Lung (tissue), 16 donors: ENCODE measurements around the gene ZNF775. TPM values are rescaled to one million over a fixed set of nuclear protein-coding genes. Genes with fewer than 3 reads are reported as not detected.

Experiments
- ATAC-seq: fragments of 200-7000 bp; cut with Tn5 transposase; one replicate; pipeline ENCODE4 v1.9.1; 2020; ENCODE audit warnings: moderate number of reproducible peaks; ENCODE audit not compliant: insufficient read depth, low FRiP score
- DNase-seq, 3 donors: peaks; one replicate each; pipeline ENCODE4 v3.0.0-alpha.2; 2013 to 2017
- H3K27ac ChIP-seq, 2 donors: one replicate each; pipeline ENCODE4 v1.5.1; 2013; ENCODE audit warnings: mild to moderate bottlenecking in 2 of 2, moderate library complexity in 2 of 2, control low read depth in 1 of 2, inconsistent platforms in 1 of 2, low read depth in 1 of 2, low read length in 1 of 2
- H3K27me3 ChIP-seq, 3 donors: one replicate each; pipeline ENCODE4 v1.5.1; 2013; ENCODE audit warnings: low read length in 2 of 3; ENCODE audit not compliant: control insufficient read depth in 3 of 3, insufficient read depth in 3 of 3
- H3K36me3 ChIP-seq, 4 donors: one replicate each; pipeline ENCODE4 v1.5.1; 2013; ENCODE audit warnings: low read length in 4 of 4, mild to moderate bottlenecking in 1 of 4, moderate library complexity in 1 of 4; ENCODE audit not compliant: control insufficient read depth in 4 of 4, insufficient read depth in 4 of 4
- H3K4me1 ChIP-seq, 5 donors: one replicate each; pipeline ENCODE4 v1.5.1; 2013; ENCODE audit warnings: low read length in 5 of 5, mild to moderate bottlenecking in 2 of 5, moderate library complexity in 1 of 5; ENCODE audit not compliant: control insufficient read depth in 5 of 5, insufficient read depth in 5 of 5
- H3K4me3 ChIP-seq: one replicate; pipeline ENCODE4 v1.5.1; 2013; ENCODE audit warnings: mild to moderate bottlenecking, control low read depth, moderate library complexity
- H3K9ac ChIP-seq, 2 donors: one replicate each; pipeline ENCODE4 v1.5.1; 2013; ENCODE audit warnings: low read length in 2 of 2, control low read depth in 1 of 2; ENCODE audit not compliant: insufficient read depth in 1 of 2
- H3K9me3 ChIP-seq, 4 donors: one replicate each; pipeline ENCODE4 v1.5.1; 2013; ENCODE audit warnings: low read length in 3 of 4, mild to moderate bottlenecking in 1 of 4, moderate library complexity in 1 of 4; ENCODE audit not compliant: control insufficient read depth in 4 of 4, insufficient read depth in 3 of 4
- WGBS, 2 donors: extraction: QIAGEN DNeasy Blood & Tissue Kit; methylation state at CpG; one replicate each; pipeline ENCODE4 v1.1.7; 2013; 5-methylcytosine and 5-hydroxymethylcytosine counted together
- long read RNA-seq, 5 donors: transcript quantifications; one replicate each; lab custom pipeline, GENCODE V29; 2026
- polyA plus RNA-seq, 2 donors: library from polyadenylated mRNA; stranded (reverse); fragments of 200-250 nt; gene quantifications; one replicate each; pipeline ENCODE4 v1.2.1, GENCODE V29; 2013
- total RNA-seq, 2 donors: library from RNA; depleted of rRNA in 1 of 2; stranded (reverse); fragments of >200 nt in 1 of 2; gene quantifications; one replicate each; pipeline ENCODE4 v1.2.1, GENCODE V29; 2014 to 2021
- TF ChIP-seq, protein P1 (sequence below): IDR thresholded peaks from 2 replicates; pipeline ENCODE4 v1.5.1; 2012; ENCODE audit warnings: mild to moderate bottlenecking; ENCODE audit errors: control extremely low read depth, extremely low read depth
- donor health status: control.
- donor health status: control.
- donor health status: Bipolar disorder and iron deficiency.
- donor health status: healthy.
- donor health status: DM: yes; HTN: yes; CAD: no.

ZNF775 gene
- 1 to 10 TPM; 4.4 to 5.4 TPM for total RNA-seq
- polyA plus RNA-seq = 1 to 10 TPM; 1.4 to 3.2 TPM
- long read RNA-seq, donor 1, partial matches to known transcripts = 0 of 4 reads
- long read RNA-seq, donor 1, other reads (novel, unspliced or antisense) = 0 of 4 reads
- long read RNA-seq, donor 2 = 0 reads
- long read RNA-seq, donor 3, partial matches to known transcripts = 0 of 1 reads
- long read RNA-seq, donor 3, other reads (novel, unspliced or antisense) = 0 of 1 reads
- long read RNA-seq, donor 4, partial matches to known transcripts = 0 of 1 reads
- long read RNA-seq, donor 4, other reads (novel, unspliced or antisense) = 0 of 1 reads
- long read RNA-seq, donor 5, transcript ZNF775-201 (3 exons, 2,257 nt) = major isoform, 8 of 31 reads
- long read RNA-seq, donor 5, partial matches to known transcripts = 23 of 31 reads
- long read RNA-seq, donor 5, other reads (novel, unspliced or antisense) = 0 of 31 reads

DNA sequence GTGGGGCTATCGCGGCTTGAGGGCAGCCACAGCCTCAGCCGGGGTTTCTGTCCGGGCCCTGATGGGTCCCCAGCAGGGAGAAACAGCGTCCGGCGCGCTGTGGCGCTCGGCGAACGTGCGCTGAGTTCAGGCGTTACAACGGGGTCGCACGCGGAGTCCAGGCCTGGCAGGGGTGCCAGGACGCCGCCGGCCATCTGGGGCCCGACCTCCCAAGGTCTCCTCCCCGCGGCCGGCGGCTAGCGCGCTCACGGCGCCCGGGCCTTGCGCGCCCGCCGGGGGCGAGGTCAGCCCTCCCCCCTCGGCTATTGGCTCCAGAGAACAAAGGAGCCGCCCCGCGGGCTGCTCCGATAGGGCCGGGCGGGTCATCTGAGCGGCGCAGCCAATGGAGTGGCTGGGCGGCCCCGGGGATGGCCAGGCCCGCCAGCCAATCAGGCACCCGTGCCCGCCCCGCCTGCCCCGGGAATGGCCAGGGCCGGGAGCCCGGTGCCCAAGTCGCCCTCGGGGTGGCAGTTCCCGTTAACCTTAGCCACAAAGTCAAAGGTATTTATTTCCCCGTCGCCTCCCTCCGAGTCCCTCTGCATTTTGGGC, at the start of gene ZNF775:
Gene ZNF775 (plus strand): TSS at position 478 of the 588 bp plus-strand sequence. CDS start 9,141 bp downstream, outside the sequence.
- peak within 1 kb of the TSS; percentile 98 for H3K27ac ChIP-seq
- no peaks in the 10 kb centered on the region for H3K27me3 ChIP-seq
- peak within 1 kb of the TSS; percentile 80 to 96 for H3K9ac ChIP-seq
- TF ChIP-seq, protein P1, sequence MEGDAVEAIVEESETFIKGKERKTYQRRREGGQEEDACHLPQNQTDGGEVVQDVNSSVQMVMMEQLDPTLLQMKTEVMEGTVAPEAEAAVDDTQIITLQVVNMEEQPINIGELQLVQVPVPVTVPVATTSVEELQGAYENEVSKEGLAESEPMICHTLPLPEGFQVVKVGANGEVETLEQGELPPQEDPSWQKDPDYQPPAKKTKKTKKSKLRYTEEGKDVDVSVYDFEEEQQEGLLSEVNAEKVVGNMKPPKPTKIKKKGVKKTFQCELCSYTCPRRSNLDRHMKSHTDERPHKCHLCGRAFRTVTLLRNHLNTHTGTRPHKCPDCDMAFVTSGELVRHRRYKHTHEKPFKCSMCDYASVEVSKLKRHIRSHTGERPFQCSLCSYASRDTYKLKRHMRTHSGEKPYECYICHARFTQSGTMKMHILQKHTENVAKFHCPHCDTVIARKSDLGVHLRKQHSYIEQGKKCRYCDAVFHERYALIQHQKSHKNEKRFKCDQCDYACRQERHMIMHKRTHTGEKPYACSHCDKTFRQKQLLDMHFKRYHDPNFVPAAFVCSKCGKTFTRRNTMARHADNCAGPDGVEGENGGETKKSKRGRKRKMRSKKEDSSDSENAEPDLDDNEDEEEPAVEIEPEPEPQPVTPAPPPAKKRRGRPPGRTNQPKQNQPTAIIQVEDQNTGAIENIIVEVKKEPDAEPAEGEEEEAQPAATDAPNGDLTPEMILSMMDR = no peak
- ATAC-seq = peak; percentile 97
- WGBS, 2 donors = 0% methylated on average over 42 to 60 of the region's 60 CpGs
- peaks cover 0 to 6% (median 4%) of the 10 kb centered on the region in 4 donors for H3K36me3 ChIP-seq
- peaks cover 0 to 31% (median 7%) of the 10 kb centered on the region in 5 donors for H3K4me1 ChIP-seq
- DNase-seq = peak; percentile 96 to 98 (median 96)
- H3K4me3 ChIP-seq = peak within 1 kb of the TSS; percentile 81
- no peaks in the 10 kb centered on the region for H3K9me3 ChIP-seq

DNA sequence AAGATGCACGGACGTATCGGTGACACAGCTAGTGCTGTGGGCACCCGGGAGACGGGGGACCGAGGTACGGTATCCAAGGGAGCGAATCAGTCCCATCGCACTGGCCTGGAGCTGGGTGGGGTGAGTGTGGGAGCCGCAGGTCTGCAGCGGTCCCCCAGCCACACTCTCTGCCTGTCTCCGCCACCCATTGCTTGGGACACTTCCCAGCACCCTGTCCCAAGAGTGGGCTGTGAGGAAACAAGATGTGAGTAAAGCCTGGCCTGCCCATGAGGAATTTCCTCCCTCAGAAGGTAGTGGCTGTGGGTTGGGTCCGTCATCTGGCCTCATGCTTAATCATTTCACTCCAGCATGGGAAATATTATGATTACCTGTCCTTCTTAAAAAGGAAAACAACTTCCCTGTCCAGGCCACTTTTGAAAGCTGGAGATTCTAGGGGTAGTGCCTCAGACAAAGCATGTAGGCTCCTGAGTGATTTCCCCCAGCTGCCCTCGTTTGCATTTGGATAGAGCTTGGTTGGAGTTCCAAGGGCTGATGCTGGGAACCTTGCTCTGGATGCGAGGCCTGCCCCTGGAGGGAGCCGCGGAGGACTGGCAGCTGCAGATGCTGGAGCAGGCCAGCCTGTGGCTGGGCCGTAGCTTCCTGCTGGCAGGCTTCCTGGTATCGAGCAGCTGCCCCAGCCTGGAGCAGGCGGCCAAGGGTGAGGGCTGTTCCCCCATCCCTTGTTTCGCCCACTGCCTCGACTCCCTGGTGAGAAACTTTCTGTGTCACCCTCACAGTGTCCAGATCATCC, 49.6 kb upstream of the ZNF775 start:
- no peak overlapping the region for H3K9ac ChIP-seq
- 86 to 90% methylated on average over 22 of the region's 22 CpGs for WGBS, 2 donors
- H3K27ac ChIP-seq = no peak overlapping the region
- ATAC-seq = no peak
- H3K9me3 ChIP-seq = no peaks in the 10 kb centered on the region
- H3K36me3 ChIP-seq = peaks cover 0 to 20% (median 9%) of the 10 kb centered on the region in 4 donors
- no peaks in the 10 kb centered on the region for H3K27me3 ChIP-seq
- no peak overlapping the region for H3K4me3 ChIP-seq
- H3K4me1 ChIP-seq = peaks cover 0 to 17% (median 7%) of the 10 kb centered on the region in 5 donors
- no peak for DNase-seq
- TF ChIP-seq, protein P1 = no peak

DNA sequence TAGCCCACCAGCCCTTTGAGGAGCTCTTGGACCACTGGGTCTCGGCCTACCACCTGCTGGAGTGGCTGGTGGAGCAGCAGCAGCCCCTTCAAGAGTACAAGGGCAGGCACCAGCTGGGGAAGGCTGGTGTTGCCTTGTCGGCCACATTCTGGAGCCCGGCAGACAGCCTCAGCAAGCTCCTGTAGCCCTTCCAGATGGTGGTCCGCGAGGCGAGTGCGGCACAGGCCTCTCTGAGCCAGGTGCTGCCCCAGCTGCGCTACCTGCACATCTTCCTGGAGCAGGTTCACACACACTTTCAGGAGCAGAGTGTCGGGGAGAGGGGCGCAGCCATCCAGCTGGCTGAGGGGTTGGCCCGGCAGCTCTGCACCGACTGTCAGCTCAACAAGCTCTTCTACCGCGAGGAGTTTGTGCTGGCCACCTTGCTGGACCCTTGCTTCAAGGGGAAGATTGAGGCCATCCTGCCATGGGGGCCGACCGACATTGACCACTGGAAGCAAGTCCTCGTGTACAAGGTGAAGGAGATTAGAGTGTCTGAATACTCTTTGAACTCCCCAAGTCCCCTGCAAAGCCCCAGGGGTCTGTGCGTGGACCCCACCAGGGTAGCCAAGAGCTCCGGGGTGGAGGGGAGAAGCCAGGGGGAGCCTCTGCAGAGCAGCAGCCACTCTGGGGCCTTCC, 48.8 kb upstream of the ZNF775 start:
- ATAC-seq (no peak), DNase-seq (no peak)
- no peak overlapping the region for H3K4me3 ChIP-seq
- H3K9ac ChIP-seq = no peak overlapping the region
- peaks cover 0 to 20% (median 9%) of the 10 kb centered on the region in 4 donors for H3K36me3 ChIP-seq
- 93 to 94% methylated on average over 19 of the region's 19 CpGs for WGBS, 2 donors
- peaks cover 0 to 17% (median 0%) of the 10 kb centered on the region in 5 donors for H3K4me1 ChIP-seq
- H3K27me3 ChIP-seq = no peaks in the 10 kb centered on the region
- TF ChIP-seq, protein P1 = no peak
- H3K9me3 ChIP-seq = no peaks in the 10 kb centered on the region
- H3K27ac ChIP-seq = no peak overlapping the region
